ENCODE data around the gene PIGX.
A peak's percentile ranks its signal among the peaks of the same experiment; 100 is the strongest.

The PIGX gene

DNA sequence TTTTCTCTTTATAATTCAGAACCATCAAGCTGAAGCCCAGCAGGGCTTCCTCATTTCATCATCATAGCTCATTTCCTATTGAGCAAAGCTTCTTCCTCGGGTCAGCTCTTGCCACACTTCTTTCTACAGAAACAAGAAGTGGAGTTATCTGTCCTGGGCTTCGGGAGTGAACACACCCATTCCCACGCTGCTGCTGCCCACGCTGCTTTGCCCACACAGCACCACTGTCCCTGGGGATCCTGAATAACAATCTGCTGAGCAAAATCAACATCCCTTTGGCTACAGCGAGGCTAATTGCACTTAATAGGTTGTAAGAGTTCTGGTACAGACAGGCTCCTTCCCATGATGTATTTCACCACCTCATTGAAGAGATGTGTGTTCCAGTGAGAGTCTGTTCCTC, 23.8 kb upstream of the PIGX start:
- Histone ChIP-seq H3K4me3 (ENCODE audit: low read length) (peak overlapping the region; percentile 5), H3K27me3 (replicated peaks; ENCODE audit: control insufficient read depth, insufficient read depth, low read length) (no peaks in the 10 kb centered on the region), H3K9me3 (ENCODE audit: control insufficient read depth, low read length) (no peaks in the 10 kb centered on the region), H3K4me1 (ENCODE audit: control insufficient read depth, insufficient read depth, low read length) (peaks cover 21% of the 10 kb centered on the region), H3K36me3 (ENCODE audit: control insufficient read depth, insufficient read depth, low read length, severe bottlenecking) (no peaks in the 10 kb centered on the region), H3K9ac (ENCODE audit: low read length) (no peak overlapping the region)
- peak; percentile 91 for DNase-seq (ENCODE audit: low read depth)

- H3K36me3 ChIP-seq (ENCODE audit: control insufficient read depth, insufficient read depth, low read length, severe bottlenecking), result no peaks in the 10 kb centered on the region
- DNase-seq (ENCODE audit: low read depth), result no peak
- H3K4me3 ChIP-seq (ENCODE audit: low read length), result no peak overlapping the region
- peaks cover 21% of the 10 kb centered on the region for H3K4me1 ChIP-seq (ENCODE audit: control insufficient read depth, insufficient read depth, low read length)
- H3K9me3 ChIP-seq (ENCODE audit: control insufficient read depth, low read length), result no peaks in the 10 kb centered on the region
- H3K9ac ChIP-seq (ENCODE audit: low read length), result no peak overlapping the region
- H3K27me3 ChIP-seq (replicated peaks; ENCODE audit: control insufficient read depth, insufficient read depth, low read length), result no peaks in the 10 kb centered on the region
Measured at GRCh38 chr3:196689941-196690660, 22.1 kb upstream of the PIGX start.

DNA sequence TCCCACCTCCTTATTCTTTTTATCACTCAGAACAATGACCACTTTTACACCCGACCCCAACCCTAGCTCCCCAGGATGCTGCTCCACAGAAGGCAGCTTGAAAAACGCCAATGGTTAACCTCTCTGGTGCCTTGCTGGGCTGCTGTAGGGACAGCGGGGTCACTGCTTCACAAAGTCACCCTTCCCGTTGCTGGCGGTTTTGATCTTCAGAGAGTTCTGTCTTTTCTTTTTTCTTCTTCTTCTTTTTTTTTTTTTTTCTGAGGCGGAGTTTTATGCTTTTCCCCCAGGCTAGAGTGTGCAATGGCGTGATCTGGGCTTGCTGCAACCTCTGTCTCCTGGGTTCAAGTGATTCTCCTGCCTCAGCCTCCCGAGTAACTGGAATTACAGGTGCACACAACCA, 20.8 kb upstream of the PIGX start:
- peaks cover 17% of the 10 kb centered on the region for H3K4me1 ChIP-seq (ENCODE audit: control insufficient read depth, insufficient read depth, low read length)
- H3K9ac ChIP-seq (ENCODE audit: low read length), result no peak overlapping the region
- H3K27me3 ChIP-seq (replicated peaks; ENCODE audit: control insufficient read depth, insufficient read depth, low read length), result no peaks in the 10 kb centered on the region
- no peaks in the 10 kb centered on the region for H3K9me3 ChIP-seq (ENCODE audit: control insufficient read depth, low read length)
- no peaks in the 10 kb centered on the region for H3K36me3 ChIP-seq (ENCODE audit: control insufficient read depth, insufficient read depth, low read length, severe bottlenecking)
- H3K4me3 ChIP-seq (ENCODE audit: low read length), result no peak overlapping the region
- no peak for DNase-seq (ENCODE audit: low read depth)

- no peaks in the 10 kb centered on the region for H3K27me3 ChIP-seq (replicated peaks; ENCODE audit: control insufficient read depth, insufficient read depth, low read length)
- peak; percentile 38 for DNase-seq (ENCODE audit: low read depth)
- no peak overlapping the region for H3K9ac ChIP-seq (ENCODE audit: low read length)
- H3K4me3 ChIP-seq (ENCODE audit: low read length), result no peak overlapping the region
- no peaks in the 10 kb centered on the region for H3K9me3 ChIP-seq (ENCODE audit: control insufficient read depth, low read length)
- H3K36me3 ChIP-seq (ENCODE audit: control insufficient read depth, insufficient read depth, low read length, severe bottlenecking), result no peaks in the 10 kb centered on the region
- H3K4me1 ChIP-seq (ENCODE audit: control insufficient read depth, insufficient read depth, low read length), result peaks cover 6% of the 10 kb centered on the region
Measured at GRCh38 chr3:196694202-196694638, 18.0 kb upstream of the PIGX start.

DNA sequence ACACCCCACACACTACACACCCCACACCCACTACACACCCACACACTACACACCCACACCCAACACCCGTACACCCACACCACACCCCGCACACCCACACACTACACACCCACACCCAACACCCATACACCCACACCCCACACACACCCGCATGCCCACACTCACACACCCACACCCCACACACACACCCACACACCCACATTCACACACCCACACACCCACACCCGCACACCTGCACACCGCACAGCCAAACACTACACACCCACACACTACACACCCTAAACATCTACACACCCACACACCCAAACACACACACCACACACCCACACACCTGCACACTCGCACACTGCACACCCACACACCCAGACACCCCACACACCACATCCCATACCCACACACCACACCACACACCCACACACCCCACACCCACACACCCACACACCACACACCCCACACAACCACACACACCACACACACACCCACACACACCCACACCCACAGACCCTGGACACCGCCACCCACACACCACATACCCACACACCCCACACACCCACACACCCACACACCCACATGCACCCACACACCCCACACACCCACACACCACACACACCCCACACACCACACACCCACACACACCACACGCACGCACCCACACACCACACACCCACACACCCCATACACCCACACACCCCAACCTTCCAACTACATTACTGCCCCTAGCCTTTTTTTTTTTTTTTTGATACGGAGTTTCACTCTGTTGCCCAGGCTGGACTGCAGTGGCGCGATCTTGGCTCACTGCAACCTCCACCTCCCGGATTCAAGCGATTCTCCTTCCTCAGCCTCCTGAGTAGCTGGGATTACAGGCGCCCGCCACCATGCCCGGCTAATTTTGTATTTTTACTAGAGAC, 17.0 kb upstream of the PIGX start:
- Histone ChIP-seq H3K27me3 (replicated peaks; ENCODE audit: control insufficient read depth, insufficient read depth, low read length) (no peaks in the 10 kb centered on the region), H3K9ac (ENCODE audit: low read length) (no peak overlapping the region), H3K4me3 (ENCODE audit: low read length) (no peak overlapping the region), H3K4me1 (ENCODE audit: control insufficient read depth, insufficient read depth, low read length) (peaks cover 6% of the 10 kb centered on the region), H3K36me3 (ENCODE audit: control insufficient read depth, insufficient read depth, low read length, severe bottlenecking) (no peaks in the 10 kb centered on the region), H3K9me3 (ENCODE audit: control insufficient read depth, low read length) (no peaks in the 10 kb centered on the region)
- DNase-seq (ENCODE audit: low read depth), result no peak

DNA sequence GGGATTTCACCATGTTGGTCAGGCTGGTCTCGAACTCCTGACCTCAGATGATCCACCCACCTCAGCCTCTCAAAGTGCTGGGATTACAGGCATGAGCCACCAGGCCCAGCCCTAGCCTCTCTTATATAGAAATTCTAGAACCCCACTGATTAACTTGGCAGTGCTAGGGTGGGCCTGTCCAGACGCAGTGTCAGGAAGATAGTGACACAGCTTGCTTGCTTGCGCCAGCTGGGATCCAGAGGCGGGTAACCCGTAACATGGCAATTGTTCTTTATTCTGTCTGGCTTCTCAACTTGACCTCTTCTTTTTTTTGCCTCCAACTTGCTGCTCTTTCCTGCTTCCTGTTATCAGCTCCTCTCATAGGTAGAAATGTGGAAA, 16.3 kb upstream of the PIGX start:
- H3K9ac ChIP-seq (ENCODE audit: low read length), result no peak overlapping the region
- no peaks in the 10 kb centered on the region for H3K9me3 ChIP-seq (ENCODE audit: control insufficient read depth, low read length)
- no peak overlapping the region for H3K4me3 ChIP-seq (ENCODE audit: low read length)
- no peaks in the 10 kb centered on the region for H3K27me3 ChIP-seq (replicated peaks; ENCODE audit: control insufficient read depth, insufficient read depth, low read length)
- H3K36me3 ChIP-seq (ENCODE audit: control insufficient read depth, insufficient read depth, low read length, severe bottlenecking), result no peaks in the 10 kb centered on the region
- peaks cover 6% of the 10 kb centered on the region for H3K4me1 ChIP-seq (ENCODE audit: control insufficient read depth, insufficient read depth, low read length)
- no peak for DNase-seq (ENCODE audit: low read depth)

- no peak for DNase-seq (ENCODE audit: low read depth)
- no peak overlapping the region for H3K9ac ChIP-seq (ENCODE audit: low read length)
- no peaks in the 10 kb centered on the region for H3K9me3 ChIP-seq (ENCODE audit: control insufficient read depth, low read length)
- H3K4me3 ChIP-seq (ENCODE audit: low read length), result no peak overlapping the region
- peaks cover under 1% of the 10 kb centered on the region for H3K4me1 ChIP-seq (ENCODE audit: control insufficient read depth, insufficient read depth, low read length)
- H3K27me3 ChIP-seq (replicated peaks; ENCODE audit: control insufficient read depth, insufficient read depth, low read length), result no peaks in the 10 kb centered on the region
- H3K36me3 ChIP-seq (ENCODE audit: control insufficient read depth, insufficient read depth, low read length, severe bottlenecking), result no peaks in the 10 kb centered on the region
Measured at GRCh38 chr3:196697270-196697669, 14.9 kb upstream of the PIGX start.

DNA sequence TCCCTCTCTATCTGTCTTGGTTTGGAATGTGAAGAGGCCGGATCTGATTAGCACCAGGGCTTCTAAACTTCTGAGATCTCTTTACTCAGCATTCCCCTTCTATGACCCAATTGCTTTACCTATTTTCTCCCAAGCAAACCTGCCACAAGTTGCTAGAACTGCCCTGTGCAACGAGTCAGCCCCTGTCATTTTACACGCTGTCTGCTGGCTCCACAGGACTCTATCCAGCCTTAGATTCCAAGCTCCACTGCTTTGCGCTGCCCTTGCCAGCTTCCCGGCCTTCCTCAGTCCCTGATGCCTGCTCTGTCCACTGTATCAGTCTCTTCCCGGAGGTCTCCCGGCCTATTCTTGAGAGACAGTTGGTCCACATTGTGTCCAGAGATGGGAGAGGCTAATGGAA, 12.4 kb upstream of the PIGX start:
- H3K4me3 ChIP-seq (ENCODE audit: low read length), result no peak overlapping the region

DNA sequence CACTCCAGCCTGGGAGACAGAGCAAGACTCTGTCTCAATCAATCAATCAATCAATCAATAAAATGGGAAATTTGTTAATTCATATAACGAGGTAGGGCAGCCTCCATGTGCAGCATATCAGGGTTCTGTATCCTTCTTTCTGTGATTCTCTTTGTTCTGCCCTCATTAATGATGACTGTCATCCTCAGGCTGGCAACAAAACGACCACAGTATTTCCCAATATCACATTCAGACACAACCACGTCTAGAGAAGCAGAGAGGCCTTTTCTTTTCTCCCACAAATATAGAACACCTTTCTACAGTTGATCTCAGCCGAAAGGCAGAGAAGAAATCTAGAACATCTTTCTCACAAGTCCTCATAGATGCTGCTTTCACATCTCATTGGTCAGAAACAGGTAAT, 11.4 kb upstream of the PIGX start:
- Histone ChIP-seq H3K9me3 (ENCODE audit: control insufficient read depth, low read length) (no peaks in the 10 kb centered on the region), H3K4me1 (ENCODE audit: control insufficient read depth, insufficient read depth, low read length) (no peaks in the 10 kb centered on the region), H3K36me3 (ENCODE audit: control insufficient read depth, insufficient read depth, low read length, severe bottlenecking) (no peaks in the 10 kb centered on the region), H3K4me3 (ENCODE audit: low read length) (no peak overlapping the region), H3K27me3 (replicated peaks; ENCODE audit: control insufficient read depth, insufficient read depth, low read length) (no peaks in the 10 kb centered on the region), H3K9ac (ENCODE audit: low read length) (no peak overlapping the region)
- no peak for DNase-seq (ENCODE audit: low read depth)

More for the DNA sequence above, 12.4 kb upstream of the PIGX start:
- H3K27me3 ChIP-seq (replicated peaks; ENCODE audit: control insufficient read depth, insufficient read depth, low read length), result no peaks in the 10 kb centered on the region
- H3K4me1 ChIP-seq (ENCODE audit: control insufficient read depth, insufficient read depth, low read length), result no peaks in the 10 kb centered on the region
- no peaks in the 10 kb centered on the region for H3K9me3 ChIP-seq (ENCODE audit: control insufficient read depth, low read length)
- H3K9ac ChIP-seq (ENCODE audit: low read length), result no peak overlapping the region
- H3K36me3 ChIP-seq (ENCODE audit: control insufficient read depth, insufficient read depth, low read length, severe bottlenecking), result no peaks in the 10 kb centered on the region
- DNase-seq (ENCODE audit: low read depth), result no peak

DNA sequence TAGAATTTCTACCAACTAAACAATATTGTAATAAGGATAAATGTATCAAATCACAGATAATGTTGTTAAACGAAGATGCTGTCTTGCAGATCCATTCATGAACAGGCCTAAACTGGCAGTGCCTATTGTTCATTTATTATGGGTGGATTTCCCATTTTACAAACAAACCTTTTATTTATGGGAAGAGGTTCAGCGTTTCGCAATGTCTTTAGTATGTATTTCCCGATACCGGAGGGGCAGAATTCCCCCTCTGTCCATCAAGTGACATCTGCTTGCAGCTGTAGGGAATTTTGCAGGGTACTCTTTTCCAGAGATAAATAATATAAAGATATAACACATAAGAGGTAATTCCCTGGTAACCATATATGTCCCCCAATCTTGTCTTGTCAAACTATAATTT, 5.8 kb upstream of the PIGX start:
- Histone ChIP-seq H3K9me3 (ENCODE audit: control insufficient read depth, low read length) (no peaks in the 10 kb centered on the region), H3K36me3 (ENCODE audit: control insufficient read depth, insufficient read depth, low read length, severe bottlenecking) (no peaks in the 10 kb centered on the region), H3K9ac (ENCODE audit: low read length) (no peak overlapping the region), H3K27me3 (replicated peaks; ENCODE audit: control insufficient read depth, insufficient read depth, low read length) (no peaks in the 10 kb centered on the region), H3K4me1 (ENCODE audit: control insufficient read depth, insufficient read depth, low read length) (peaks cover 4% of the 10 kb centered on the region), H3K4me3 (ENCODE audit: low read length) (no peak overlapping the region)
- DNase-seq (ENCODE audit: low read depth), result no peak

DNA sequence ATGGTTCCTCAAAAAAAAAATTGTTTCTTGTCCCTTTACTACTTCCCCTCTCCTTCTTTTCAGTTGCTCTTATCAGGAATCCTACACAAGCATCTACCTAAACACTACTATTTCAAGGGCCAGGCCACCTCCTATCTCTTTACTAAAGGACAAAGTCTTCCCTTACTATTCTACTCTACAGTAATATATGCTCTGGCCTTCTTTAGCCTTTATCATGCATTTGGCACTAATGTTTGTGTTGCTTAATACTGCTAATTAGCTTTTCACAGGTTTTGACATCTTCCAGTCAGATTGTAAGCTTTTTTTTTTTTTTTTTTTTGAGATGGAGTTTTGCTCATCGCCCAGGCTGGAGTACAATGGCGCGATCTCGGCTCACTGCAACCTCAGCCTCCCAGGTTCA, 5.4 kb upstream of the PIGX start:
- no peaks in the 10 kb centered on the region for H3K36me3 ChIP-seq (ENCODE audit: control insufficient read depth, insufficient read depth, low read length, severe bottlenecking)
- no peak overlapping the region for H3K9ac ChIP-seq (ENCODE audit: low read length)
- no peak overlapping the region for H3K4me3 ChIP-seq (ENCODE audit: low read length)
- H3K27me3 ChIP-seq (replicated peaks; ENCODE audit: control insufficient read depth, insufficient read depth, low read length), result no peaks in the 10 kb centered on the region
- H3K4me1 ChIP-seq (ENCODE audit: control insufficient read depth, insufficient read depth, low read length), result peaks cover 5% of the 10 kb centered on the region
- DNase-seq (ENCODE audit: low read depth), result no peak
- no peaks in the 10 kb centered on the region for H3K9me3 ChIP-seq (ENCODE audit: control insufficient read depth, low read length)

Measured in adipocyte (in vitro differentiated cells).